ENCODE results near the gene OR1F1.

DNA sequence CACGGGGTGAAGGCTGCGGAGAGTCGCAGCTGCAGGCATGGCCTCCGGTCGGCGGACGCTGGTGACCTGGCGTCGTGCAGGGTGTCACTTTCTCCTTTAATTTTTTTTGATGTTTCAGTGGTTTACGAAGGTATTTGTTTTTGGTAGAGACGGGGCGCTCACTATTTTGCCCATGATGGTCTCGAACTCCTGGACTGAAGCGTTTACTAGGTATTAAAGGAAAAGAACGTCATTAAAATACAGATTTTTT lies 36.1 kb upstream of the OR1F1 start:
- TF ChIP-seq POLR2A (IDR thresholded peaks at IDR 0.05) (no peak), CTCF (IDR thresholded peaks at IDR 0.05) (no peak)

Data from stomach (tissue), 4 donors.